Inferior parietal cortex (tissue), 1 donor: ENCODE measurements around the gene IMMP2L.

Experiments used
- DNase-seq: peaks from one replicate; pipeline ENCODE4 v3.0.0-alpha.2; 2016; ENCODE audit errors: extremely low spot score

IMMP2L gene

DNA sequence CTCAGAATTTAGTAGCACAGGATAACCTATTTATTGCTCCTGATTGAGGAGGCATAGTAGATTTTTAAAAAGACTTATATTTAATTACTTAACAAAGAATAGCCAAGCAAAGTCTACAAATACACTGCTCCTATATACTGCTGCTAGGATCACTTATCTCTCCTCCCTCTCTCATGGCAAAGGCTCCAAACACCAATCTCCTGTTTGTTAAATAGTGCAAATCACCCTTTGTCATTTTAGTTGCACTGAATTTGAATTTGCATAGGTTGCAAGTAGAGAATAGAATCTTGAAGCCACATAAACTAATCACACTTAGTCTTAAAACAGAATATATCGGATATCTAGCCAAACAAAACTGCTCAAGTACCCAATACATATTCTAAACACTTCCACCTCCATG is 690.4 kb downstream of the IMMP2L start:
- no peak for DNase-seq

DNA sequence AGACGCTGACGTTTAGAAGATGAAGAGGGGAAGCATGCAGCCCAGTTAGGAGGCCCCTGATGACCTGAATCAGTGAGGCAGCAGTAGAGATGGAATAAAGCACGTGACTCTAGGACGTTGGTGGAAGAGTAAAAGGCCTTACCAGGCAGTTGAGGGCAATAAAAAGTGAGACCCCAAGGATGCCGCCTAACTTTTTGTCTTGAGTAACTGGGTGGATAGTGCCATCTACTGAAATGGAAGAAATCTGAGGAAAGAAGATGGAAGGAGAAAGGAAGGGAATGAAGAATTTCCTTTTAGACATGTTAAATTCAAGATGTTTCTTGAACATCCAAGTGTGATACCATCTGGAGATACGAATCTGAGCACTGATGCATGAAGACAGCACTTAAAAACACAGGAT is 691.4 kb downstream of the IMMP2L start:
- no peak for DNase-seq

DNA sequence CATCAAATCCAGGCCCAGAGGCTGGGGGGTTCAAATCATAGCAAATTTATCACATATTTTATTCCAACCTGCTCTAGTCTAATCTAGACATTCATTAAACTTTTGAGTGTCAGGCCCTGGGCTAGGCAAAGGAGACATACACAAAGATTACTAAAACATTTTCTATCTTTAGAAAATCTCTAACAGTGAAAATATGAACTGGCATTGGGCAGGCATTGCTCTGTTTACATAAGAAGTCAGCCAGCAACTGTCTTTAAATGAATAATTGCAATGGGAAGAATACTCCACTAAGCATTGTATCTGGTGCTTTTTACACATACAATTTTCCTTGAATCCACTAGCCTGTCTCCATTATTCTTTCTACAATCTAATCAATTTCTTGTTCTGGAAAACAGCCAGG is 693.8 kb downstream of the IMMP2L start:
- no peak for DNase-seq

DNA sequence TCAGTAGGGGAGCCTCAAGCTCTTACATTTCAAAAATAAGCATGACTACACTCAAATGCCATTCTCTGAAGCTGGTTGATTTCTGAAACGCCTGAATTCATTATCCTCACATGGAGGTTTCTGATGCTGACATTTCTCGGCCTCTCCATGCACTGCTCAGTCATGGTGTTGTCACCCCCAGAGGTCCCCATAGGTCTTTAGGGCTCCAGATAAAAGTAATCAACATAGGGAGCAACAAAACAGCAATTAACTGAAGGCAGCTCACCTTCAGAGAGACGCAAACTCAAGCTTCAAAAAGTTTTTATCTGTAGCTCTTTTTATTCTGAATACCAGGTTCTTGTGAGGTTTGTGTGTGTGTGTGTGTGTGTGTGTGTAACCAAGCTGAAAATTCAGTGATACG is 694.5 kb downstream of the IMMP2L start:
- DNase-seq: no peak

DNA sequence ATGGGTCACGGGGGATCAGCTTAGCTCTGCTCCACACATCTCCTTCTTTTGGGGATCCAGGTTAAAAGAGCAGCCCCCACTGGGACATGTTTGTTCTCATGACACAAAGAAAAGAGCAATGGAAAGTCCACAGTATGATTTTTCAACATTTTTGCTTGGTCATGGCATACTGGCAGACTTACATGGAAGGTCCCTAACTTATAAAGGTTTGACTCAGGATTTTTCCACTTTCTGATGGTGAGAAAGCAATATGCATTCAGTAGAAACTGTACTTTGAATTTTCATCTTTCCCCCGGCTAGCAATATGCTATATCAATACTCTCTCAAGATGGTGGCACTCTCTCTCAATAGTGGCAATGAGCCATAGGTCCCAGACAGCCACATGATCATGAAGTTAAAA is 699.0 kb downstream of the IMMP2L start:
- no peak for DNase-seq

DNA sequence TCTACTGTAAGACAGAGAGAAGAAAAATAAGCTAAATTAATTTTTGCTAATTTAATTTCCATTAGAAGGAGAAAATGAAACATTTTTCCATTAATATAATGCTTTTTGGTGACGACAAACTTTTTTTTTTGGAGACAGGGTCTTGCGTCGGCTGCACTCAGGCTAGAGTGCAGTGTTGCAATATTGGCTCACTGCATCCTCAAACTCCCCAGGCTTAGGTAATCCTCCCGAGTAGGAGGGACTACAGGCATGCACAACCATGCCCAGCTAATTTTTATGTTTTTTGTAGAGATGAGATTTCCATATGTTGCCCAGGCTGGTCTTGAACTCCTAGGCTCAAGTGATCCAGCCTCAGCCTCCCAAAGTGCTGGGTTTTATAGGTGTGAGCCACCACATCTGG is 701.1 kb downstream of the IMMP2L start:
- no peak for DNase-seq

DNA sequence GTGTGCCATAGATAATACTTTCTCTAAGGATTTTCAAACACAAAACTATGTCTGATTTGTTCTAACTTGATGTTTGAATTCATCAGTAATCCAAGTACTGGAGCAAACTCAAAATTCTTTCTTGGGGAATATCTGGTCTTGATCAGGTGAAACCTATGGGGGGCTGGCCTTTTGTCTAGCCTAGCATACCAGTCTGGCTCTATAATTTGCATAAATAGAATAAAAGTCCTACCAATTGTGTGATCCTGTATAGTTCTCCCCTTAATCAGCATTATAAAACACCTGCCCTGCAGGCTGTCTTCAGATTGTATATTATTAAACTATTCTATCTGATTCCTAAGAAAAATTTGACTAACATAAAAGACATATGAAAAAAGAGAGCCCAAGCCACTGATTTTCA is 705.2 kb downstream of the IMMP2L start:
- DNase-seq: no peak

DNA sequence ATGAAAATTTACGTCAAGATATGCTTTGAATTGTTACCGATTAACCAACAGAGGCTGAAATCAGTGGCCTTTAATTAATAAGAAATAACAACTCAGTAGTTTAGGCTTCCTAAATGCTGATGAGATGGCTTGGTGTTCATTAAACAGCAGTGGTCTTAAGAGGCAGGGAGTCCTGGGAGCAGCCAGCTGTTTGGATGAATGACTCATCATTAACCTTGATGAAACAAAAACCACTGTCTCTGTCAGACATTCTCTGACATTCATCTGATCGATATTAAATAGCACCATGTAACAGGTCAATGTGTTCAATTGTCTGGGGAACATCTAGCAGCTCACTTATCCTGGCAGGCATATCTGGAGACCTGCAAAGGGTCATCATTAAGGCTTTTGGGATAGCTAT is 705.6 kb downstream of the IMMP2L start:
- no peak for DNase-seq

DNA sequence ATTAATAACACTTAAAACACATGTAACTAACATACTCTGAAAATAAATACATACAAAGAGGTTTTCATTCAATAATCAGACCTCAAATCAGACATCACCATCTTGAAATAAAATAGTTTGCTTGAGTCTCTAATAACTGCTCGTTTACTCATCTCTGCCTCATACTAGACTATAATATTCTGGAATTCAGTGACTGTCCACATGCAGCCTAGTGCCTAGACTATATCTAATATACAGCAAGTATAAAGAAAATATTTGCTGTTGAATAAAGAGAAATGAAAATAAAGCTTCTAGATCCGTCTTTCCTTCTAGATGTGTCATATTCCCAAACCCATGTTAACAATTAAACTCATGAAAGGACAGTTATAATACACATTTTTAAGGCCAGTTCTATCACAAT is 707.6 kb downstream of the IMMP2L start:
- DNase-seq: no peak

DNA sequence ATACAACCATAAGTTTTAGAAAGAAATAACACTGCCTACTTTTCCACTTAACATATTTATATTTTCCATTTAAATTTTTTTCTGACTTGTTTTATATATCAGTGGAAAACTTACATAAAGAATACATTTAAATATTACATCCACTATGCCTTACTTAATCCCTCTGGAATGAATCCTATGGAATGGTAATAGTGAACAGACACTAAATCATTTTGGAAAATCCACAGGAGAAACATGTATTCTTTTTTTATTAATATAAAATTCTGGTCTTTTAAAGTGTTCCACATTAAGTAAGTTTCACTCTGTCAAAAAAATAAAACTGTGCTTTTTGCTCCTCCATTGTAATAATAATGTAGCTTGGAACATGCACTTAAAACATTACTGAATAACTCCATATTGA is 708.1 kb downstream of the IMMP2L start:
- no peak for DNase-seq

DNA sequence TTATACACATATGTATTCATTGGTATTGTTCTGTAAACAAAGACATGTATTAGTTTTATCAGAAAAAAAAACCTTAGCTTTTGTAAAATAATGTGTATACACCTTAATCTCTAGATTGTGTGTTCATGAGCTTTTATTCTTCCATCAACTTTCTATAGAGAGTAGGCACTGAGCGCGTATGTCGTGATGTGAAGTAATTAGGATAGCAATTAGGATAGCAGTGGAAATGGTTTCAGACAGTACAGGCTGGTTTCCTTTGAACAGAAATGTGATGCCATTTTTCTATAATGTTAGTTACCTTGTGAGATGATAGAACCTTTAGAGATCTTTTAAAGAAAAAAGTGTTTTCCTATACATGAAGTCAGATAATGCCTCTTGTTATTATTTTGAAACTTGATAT is 709.0 kb downstream of the IMMP2L start:
- DNase-seq: no peak

DNA sequence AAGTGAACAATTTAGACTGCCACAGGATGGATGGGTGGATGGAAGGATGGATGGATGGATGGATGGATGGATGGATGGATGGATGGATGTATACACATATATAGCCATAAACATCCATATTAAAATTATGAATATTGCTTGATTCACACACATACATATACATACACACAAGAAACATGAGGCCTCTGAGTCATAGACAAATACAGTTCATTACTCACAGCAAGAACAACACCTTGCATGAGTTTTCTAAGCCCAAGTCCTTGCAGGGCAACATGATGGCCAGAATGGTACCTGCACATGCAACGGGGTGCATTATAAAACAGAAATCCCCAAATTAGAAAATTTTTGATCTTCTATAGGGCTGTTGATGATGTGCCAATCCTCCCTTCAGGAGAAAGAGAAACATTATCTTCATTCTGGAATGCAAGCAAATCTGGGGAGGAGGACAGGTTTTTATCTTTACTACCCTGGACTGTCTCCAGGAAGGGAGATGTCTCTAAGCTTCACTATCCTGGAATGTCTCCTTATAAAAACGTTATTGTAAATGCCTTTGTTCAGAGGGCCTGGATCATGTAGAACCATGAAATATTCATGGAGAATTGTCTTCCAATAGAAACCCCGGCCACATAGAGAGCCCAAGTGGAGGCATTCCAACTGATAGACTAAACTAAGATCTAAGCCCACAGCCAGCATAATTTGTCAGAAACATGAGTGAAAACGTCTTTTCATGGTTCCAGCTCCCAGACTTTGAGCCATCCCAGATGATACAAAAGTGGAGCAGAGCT is 709.9 kb downstream of the IMMP2L start:
- DNase-seq: no peak

DNA sequence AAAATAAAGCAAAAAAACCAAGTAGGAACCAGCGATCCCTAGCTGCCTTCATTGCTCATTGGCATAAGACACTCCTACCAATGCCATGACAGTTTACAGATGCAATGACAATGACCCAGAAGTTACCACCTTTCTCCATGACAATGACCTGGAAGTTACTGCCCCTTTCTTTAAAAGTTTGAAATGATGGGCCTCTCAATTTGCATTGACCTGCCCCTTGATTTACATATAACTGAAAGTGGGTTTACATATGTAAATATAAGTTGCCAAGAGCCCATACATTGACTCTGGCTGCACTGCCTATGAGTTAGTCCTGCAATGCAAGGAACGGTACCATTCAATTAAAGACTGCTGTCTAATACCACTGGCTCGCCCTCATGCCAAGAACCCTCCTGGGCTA is 712.1 kb downstream of the IMMP2L start:
- no peak for DNase-seq

DNA sequence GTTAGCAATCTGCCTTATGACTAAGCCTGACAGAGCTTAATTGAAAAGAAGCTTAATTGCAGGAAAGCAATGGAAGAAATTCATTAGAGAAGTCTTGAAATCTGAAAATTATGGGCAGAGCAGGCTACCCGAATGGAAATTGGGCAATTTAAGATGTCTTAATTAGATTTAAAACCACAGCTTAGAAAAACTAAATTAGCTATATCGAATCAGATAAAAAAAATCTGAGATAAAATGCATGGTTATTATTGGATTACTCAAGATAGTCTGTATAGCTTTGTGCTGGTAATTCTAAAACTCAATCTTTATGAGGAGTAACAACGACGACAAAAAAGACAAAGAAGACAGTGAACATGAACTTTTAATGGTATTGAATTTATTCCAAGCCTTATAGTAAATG is 719.5 kb downstream of the IMMP2L start:
- DNase-seq: no peak

DNA sequence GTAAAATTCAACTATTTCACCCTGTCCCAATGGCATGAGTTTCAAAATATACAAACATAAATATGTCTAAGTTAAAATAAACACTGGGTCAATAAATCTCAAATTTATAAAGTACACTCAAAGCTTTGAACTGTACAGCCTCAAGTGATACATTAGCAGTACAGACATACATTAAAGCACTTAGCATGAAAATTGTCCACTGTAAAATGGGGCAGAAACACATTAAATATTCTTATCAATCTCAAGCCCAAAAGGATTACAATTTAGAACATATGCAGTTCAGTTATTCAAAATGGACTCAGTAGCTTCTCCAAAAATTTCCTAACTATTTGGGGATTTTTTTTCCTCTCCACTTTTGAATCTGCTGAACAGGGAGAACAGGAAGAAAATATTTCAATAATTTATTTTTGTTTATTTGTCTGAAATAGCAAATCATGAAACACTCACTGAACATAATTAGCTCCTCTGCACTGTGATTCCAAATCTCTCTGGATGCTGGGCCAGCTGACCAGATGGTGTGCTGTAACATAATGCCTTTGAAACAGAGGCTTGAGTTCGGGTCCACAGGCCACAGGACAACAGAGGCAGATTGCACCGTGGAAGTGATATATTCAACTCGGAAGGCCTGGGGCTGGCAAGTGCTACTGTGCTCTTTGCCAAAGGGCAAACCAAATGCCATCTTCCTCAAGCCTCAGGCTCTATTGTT is 720.3 kb downstream of the IMMP2L start:
- DNase-seq: no peak

DNA sequence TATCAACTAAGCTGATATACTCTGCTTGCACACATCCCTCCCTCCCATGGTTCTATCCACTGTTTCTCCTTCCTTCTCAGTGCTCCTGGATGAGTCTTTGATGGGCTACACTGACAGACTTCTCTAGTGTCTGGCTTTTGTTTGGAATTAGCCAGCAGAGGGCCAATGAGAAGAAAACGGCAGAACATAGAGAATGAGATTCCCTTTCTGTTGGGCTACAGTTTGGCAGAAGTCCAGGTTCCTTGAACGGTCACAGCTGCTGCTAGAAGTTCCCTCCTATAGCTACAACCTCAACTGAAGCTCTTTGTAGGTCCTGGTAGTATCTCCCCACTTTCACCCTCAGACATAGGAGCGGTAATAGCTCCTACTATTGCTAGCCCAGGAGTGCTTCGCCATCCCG is 722.4 kb downstream of the IMMP2L start:
- DNase-seq: no peak

DNA sequence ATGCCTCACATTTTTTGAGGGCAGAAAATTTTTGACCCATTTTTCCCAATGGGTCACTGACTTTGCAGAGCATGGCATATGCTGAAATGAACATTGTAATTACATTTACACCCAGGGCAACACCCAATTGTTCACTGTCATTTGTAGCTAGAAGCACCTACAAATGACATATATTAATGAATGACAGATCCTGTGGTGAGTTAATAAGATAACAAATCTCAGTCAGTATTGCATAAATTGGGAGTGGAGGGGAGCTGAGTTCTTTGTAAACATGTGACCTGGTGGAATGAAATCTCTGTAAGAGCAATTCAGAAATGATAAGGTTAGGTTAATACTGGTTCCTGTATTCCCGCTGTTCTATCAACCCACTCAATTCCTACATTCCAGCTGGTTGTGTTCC is 726.4 kb downstream of the IMMP2L start:
- no peak for DNase-seq

DNA sequence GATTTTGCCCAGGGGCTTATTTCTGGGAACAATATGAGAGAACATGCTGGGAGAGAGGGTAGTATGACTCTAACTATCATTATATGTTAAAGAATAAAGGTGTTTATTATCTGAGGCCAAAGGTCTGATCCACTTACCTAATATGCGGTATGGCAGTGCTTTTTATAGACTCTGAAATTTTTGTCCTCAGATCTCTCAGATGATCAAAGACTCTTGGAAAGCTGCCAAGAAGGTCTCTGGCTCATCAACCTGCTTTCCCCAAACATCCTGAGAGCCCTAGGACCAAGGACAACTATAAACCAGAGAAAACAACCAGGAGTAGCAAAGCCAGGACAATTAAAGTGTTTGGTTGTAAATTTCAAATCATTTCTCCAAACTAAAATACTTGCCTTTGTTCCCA is 727.1 kb downstream of the IMMP2L start:
- DNase-seq: no peak

DNA sequence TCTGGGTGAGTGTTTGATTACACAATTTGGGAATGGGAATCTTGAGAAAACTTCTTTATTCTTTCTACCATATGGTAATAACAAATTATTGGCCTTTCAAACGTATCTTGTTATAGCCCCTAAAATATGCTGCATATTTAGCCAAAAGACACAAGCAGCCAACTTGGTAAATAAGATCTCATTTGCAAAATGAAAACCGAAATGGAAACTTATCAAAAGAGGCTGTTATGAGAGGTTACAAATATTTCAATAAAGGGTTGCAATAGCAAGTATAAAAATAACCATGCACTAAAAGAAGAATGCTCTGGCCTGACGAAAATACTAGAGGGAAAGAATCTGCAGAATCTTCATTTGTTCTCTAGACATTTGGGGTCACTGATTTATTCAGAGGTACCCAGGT is 730.9 kb downstream of the IMMP2L start:
- DNase-seq: no peak

DNA sequence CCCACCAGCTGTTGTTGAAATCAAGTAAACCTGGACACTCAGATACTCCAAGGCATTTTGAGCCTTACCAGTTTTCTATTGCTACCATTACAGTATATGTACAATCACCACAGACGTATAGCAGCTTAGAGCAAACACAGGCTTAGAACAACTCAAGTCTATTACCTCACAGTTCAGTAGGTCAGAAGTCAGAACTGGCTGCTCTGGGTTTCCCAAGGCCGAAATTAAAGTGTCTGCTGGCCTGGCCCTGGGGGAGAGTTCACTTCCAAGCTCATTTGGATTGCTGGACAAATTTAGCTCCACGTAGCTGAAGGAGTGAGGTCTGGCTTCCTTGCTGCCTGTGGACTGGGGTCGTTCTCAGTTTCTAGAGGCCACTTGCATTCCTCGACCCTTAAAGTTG is 731.5 kb downstream of the IMMP2L start:
- DNase-seq: no peak

DNA sequence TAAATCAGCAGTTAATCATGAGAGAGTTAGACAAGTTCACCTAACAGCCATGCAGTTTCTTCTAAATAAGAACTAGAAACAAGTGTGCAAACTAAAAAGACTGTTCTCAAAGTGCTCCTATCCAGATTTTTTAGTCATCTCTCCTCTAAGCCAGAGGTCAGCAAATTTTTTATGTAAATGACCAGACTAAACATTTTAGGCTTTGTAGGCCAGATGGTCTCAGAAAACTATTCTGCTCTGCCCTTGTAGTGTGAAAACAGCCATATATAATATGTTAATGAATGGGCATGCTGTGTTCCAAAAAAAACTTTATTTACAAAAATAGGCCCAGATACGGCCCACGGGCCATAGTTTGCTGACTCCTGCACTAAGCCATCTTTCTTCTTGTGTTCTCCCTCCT is 734.4 kb downstream of the IMMP2L start:
- no peak for DNase-seq

DNA sequence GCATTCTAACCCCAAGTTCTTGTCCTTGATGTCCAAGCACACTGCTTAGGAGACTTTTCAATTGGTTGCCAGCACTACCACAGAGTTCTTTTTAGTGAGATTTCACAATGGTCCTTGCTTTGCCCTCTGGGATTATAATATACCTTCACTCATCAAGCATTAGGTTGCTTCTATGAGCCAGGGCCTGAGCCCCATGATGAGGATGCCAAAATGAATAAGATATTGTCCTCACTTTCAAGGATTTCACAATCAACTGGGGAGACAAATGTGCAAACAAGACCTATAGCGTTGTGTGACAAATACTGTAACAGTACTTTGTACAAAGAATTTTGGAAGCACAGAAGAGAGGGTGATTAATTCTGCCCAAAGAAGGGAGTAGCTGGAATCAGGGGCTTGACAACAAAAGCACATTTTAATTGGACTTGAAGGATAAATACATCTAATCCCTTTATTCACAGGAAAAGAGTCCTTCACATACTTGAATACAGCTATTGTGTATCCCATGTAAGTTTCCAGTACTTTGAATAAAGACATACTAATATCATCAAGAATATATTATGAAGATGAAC is 734.9 kb downstream of the IMMP2L start:
- DNase-seq: no peak

DNA sequence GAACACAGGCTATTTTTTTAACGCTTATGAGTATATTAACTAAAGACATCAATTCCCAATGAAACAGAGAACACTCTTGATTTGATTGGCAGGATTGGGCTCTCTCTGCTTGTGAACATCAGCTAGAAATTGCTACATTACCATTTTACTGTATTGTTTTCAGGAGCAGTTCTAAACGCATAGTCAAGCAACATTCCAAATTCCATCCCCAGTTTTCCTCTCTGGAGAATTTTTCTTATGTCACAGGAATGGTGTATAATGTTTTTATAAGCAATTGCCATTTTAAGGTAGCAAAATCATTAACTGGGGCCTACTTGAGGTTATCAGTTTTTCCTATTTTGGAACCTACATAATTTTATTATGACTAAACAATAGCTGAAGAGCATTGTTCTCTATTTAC is 748.3 kb downstream of the IMMP2L start:
- DNase-seq: no peak
